OCI-LY3 (cell line): Measurements from ENCODE around the gene BMERB1.

Experiments
- H2AFZ ChIP-seq: fragments of 200-600, 300-600 bp; shearing (Covaris generic); 2 replicates; pipeline ENCODE4 v1.6.0; 2014; ENCODE audit warnings: antibody characterized with exemption, low read depth, low read length
- H3K27ac ChIP-seq: fragments of 200-600, 300-600 bp; sonication (generic); 2 replicates; pipeline ENCODE4 v1.5.1; 2014; ENCODE audit warnings: mild to moderate bottlenecking, low read length, moderate library complexity, mixed read lengths
- H3K27me3 ChIP-seq: fragments of 200-600, 300-600 bp; sonication (generic); 2 replicates; pipeline ENCODE4 v1.6.1; 2014; ENCODE audit warnings: low read depth, low read length, mixed read lengths
- H3K36me3 ChIP-seq: fragments of 200-600, 300-600 bp; sonication (generic); replicated peaks from 2 replicates; pipeline ENCODE3; 2014; ENCODE audit warnings: low read depth, low read length, mixed read lengths
- H3K4me1 ChIP-seq: fragments of 300-600, 200-600 bp; sonication (generic); 2 replicates; pipeline ENCODE4 v1.6.1; 2014; ENCODE audit warnings: low read length, mixed read lengths
- H3K4me2 ChIP-seq: fragments of 200-600, 300-600 bp; sonication (generic); 2 replicates; pipeline ENCODE4 v1.6.1; 2014; ENCODE audit warnings: low read length, mixed read lengths
- H3K4me3 ChIP-seq: fragments of 300-600, 200-600 bp; sonication (generic); 2 replicates; pipeline ENCODE4 v1.5.1; 2014; ENCODE audit warnings: antibody characterized with exemption, mild to moderate bottlenecking, low read length, moderate library complexity
- H3K79me2 ChIP-seq: fragments of 300-600, 200-600 bp; shearing (Covaris generic); 2 replicates; pipeline ENCODE4 v1.6.1; 2014; ENCODE audit warnings: mild to moderate bottlenecking, low read length, mixed read lengths
- H3K9ac ChIP-seq: fragments of 300-600, 200-600 bp; shearing (Covaris generic); 2 replicates; pipeline ENCODE4 v1.6.0; 2014; ENCODE audit warnings: mild to moderate bottlenecking, low read length, moderate library complexity
- H3K9me3 ChIP-seq: fragments of 200-600, 300-600 bp; shearing (Covaris generic); 2 replicates; pipeline ENCODE4 v1.6.1; 2014; ENCODE audit warnings: low read length, mixed read lengths; ENCODE audit not compliant: insufficient read depth
- H4K20me1 ChIP-seq: fragments of 200-600, 300-600 bp; sonication (generic); 2 replicates; pipeline ENCODE4 v1.6.1; 2016; ENCODE audit warnings: low read length, mixed read lengths; ENCODE audit not compliant: insufficient read depth
- CTCF ChIP-seq: fragments of 200-600, 300-600 bp; sonication (generic); IDR thresholded peaks from 2 replicates; pipeline ENCODE4 v1.5.1; 2014; ENCODE audit warnings: antibody characterized with exemption, low read length, low read depth
- EZH2phosphoT487 ChIP-seq: fragments of 200-600 bp; shearing (Covaris generic); IDR thresholded peaks from 2 replicates; pipeline ENCODE4 v1.6.1; 2018; ENCODE audit warnings: antibody characterized with exemption, mixed run types, low read depth

Gene BMERB1

DNA sequence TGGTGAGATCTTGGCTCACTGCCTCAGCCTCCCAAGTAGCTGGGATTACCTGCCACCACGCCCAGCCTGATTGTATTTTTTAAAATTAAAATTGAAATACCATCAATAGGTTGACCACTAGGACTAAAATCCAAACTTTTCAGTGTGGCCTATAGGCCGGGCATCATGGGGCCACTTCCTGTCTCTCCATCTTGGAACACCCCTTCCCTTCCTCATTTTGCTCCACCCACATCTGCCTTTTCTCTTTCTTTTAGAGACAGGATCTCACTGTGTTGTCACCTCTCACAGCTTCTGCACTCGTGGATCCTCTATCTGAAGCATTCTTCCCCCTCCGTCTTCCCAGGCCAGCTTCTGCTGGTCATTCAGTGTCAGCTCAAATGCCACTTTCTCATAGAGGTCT is 57.0 kb downstream of the BMERB1 start:
- Histone ChIP-seq H3K27me3 (no peaks in the 10 kb centered on the region), H3K9me3 (no peaks in the 10 kb centered on the region), H3K4me3 (no peak overlapping the region), H4K20me1 (no peaks in the 10 kb centered on the region), H2AFZ (no peak overlapping the region), H3K9ac (no peak overlapping the region), H3K4me2 (no peak overlapping the region), H3K36me3 (no peaks in the 10 kb centered on the region), H3K79me2 (no peaks in the 10 kb centered on the region), H3K27ac (no peak overlapping the region), H3K4me1 (peaks cover 5% of the 10 kb centered on the region; the same call in 1 of the 2 replicates)
- no peak for TF ChIP-seq CTCF
- no peak for TF ChIP-seq EZH2phosphoT487

DNA sequence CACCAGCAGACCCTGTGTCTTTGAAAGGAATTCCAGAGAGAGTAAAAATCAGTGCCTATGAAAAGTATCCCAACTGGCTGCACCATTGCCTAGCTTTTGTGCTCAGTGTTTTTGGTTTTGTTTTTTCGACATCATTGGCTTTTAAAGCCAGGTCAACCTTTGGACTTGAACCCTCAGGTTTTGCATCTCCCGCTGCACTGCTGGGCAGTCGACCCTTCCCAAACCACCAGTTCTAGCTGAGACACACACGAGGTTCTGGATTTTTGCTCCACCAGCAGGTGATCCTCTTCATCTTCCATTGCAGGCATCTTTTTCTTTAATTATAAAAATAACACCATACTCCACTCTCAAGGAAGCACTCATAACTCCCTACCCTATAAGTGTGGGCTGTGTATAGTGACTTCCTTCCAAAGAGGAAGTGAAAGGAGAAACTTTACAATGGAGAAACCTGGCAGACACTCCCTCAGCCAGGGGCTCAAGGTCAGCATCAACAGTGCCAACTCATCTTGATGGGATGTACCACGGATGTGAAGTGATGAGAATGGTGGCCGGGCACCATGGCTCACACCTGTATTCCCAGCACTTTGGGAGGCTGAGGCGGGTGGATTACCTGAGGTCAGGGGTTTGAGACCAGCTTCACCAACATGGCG is 57.8 kb downstream of the BMERB1 start:
- Histone ChIP-seq H3K4me2 (no peak overlapping the region), H3K9ac (no peak overlapping the region), H3K9me3 (no peaks in the 10 kb centered on the region), H3K4me3 (no peak overlapping the region), H2AFZ (no peak overlapping the region), H4K20me1 (no peaks in the 10 kb centered on the region), H3K79me2 (no peaks in the 10 kb centered on the region), H3K36me3 (no peaks in the 10 kb centered on the region), H3K27ac (no peak overlapping the region), H3K27me3 (no peaks in the 10 kb centered on the region), H3K4me1 (peaks cover 5% of the 10 kb centered on the region; the same call in 1 of the 2 replicates)
- TF ChIP-seq EZH2phosphoT487 (no peak), CTCF (no peak)

- no peaks in the 10 kb centered on the region for H4K20me1 ChIP-seq
- H3K4me3 ChIP-seq, result no peak overlapping the region
- H3K9me3 ChIP-seq, result no peaks in the 10 kb centered on the region
- no peaks in the 10 kb centered on the region for H3K79me2 ChIP-seq
- H3K27me3 ChIP-seq, result peaks cover 1% of the 10 kb centered on the region; the same call in 1 of the 2 replicates
- H2AFZ ChIP-seq, result no peak overlapping the region
- H3K4me2 ChIP-seq, result no peak overlapping the region
- peaks cover 5% of the 10 kb centered on the region; the same call in 1 of the 2 replicates for H3K4me1 ChIP-seq
- no peak overlapping the region for H3K27ac ChIP-seq
- no peak overlapping the region for H3K9ac ChIP-seq
- H3K36me3 ChIP-seq, result no peaks in the 10 kb centered on the region
- TF ChIP-seq CTCF, result no peak
- no peak for TF ChIP-seq EZH2phosphoT487
Observed at GRCh38 chr16:15493466-15494180, 59.2 kb downstream of the BMERB1 start.

DNA sequence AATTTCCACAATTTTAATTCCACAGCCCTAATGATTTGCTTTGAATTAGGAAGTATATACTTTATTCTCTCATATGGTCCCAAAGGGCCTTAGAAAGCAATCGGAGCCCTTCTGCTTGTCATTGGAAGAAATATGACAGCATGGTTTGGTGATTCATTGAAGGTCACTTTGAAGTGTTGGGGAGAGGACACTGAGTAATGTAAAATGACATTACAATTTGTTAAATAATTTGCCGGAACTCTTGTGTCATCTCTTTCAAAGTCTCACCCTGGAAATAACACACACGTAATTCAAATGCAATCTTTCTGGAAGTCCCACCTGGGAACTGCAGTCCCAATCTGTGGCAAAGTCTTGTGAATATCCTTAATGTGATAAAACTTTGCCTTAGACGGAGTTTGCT is 59.8 kb downstream of the BMERB1 start:
- H3K27me3 ChIP-seq, result peaks cover 5% of the 10 kb centered on the region; the same call in 1 of the 2 replicates
- no peaks in the 10 kb centered on the region for H3K36me3 ChIP-seq
- H3K4me3 ChIP-seq, result no peak overlapping the region
- no peaks in the 10 kb centered on the region for H4K20me1 ChIP-seq
- no peak overlapping the region for H3K27ac ChIP-seq
- no peak overlapping the region for H3K4me2 ChIP-seq
- TF ChIP-seq EZH2phosphoT487 (no peak), CTCF (no peak)
- H3K79me2 ChIP-seq, result no peaks in the 10 kb centered on the region
- no peak overlapping the region for H2AFZ ChIP-seq
- H3K9me3 ChIP-seq, result no peaks in the 10 kb centered on the region
- H3K9ac ChIP-seq, result no peak overlapping the region
- H3K4me1 ChIP-seq, result peaks cover 5% of the 10 kb centered on the region; the same call in 1 of the 2 replicates
